WTC11 (cell line): ENCODE measurements around the gene PLPP1. TPM values are rescaled to one million over a fixed set of nuclear protein-coding genes. Genes with fewer than 3 reads are reported as not detected.

Experiments
- ATAC-seq: fragments of 200-7000 bp; cut with Tn5 transposase; 2 replicates; pipeline ENCODE4 v1.10.0; 2021; ENCODE audit warnings: mild to moderate bottlenecking, moderate library complexity
- CTCF ChIA-PET: fragments of 300-600 bp; sonication (Branson Sonifier 250); formaldehyde crosslinking; loops from one replicate; lab custom pipeline; 2021; ENCODE audit warnings: antibody characterized with exemption; lab: Charles Lee
- POLR2A ChIA-PET: fragments of 350-600 bp; sonication (Branson Sonifier 250); formaldehyde crosslinking; loops from one replicate; lab custom pipeline; 2021; ENCODE audit warnings: antibody characterized with exemption; lab: Charles Lee
- DNase-seq: peaks from one replicate; pipeline ENCODE4 v3.0.0; 2021; ENCODE audit warnings: low spot score
- H3K27ac Mint-ChIP-seq: 2 replicates; pipeline ENCODE4 v1.8.0; 2021; ENCODE audit warnings: mixed read lengths
- H3K27me3 Mint-ChIP-seq: 2 replicates; pipeline ENCODE4 v1.8.0; 2021; ENCODE audit warnings: low read depth, mild to moderate bottlenecking, moderate library complexity, mixed read lengths
- H3K36me3 Mint-ChIP-seq: 2 replicates; pipeline ENCODE4 v1.8.0; 2021; ENCODE audit warnings: mixed read lengths
- H3K4me1 Mint-ChIP-seq: 2 replicates; pipeline ENCODE4 v1.8.0; 2022; ENCODE audit warnings: mixed read lengths
- H3K4me3 Mint-ChIP-seq: 2 replicates; pipeline ENCODE4 v1.8.0; 2021; ENCODE audit warnings: mild to moderate bottlenecking, moderate library complexity, mixed read lengths
- H3K9me3 Mint-ChIP-seq: 2 replicates; pipeline ENCODE4 v1.8.0; 2021; ENCODE audit warnings: mixed read lengths
- CBFB ChIP-seq: sonication (generic); formaldehyde crosslinking; IDR thresholded peaks from 2 replicates; pipeline ENCODE4 v1.8.1; 2022; ENCODE audit warnings: mild to moderate bottlenecking, low read depth, missing genetic modification reagents
- ELF4 ChIP-seq: sonication (generic); formaldehyde crosslinking; IDR thresholded peaks from 2 replicates; pipeline ENCODE4 v1.8.1; 2022; ENCODE audit warnings: low read depth, mild to moderate bottlenecking, moderate library complexity, missing genetic modification reagents
- FOXK1 ChIP-seq: sonication (generic); formaldehyde crosslinking; IDR thresholded peaks from 2 replicates; pipeline ENCODE4 v1.8.0; 2022; ENCODE audit warnings: mild to moderate bottlenecking, moderate library complexity, missing genetic modification reagents
- FOXP1 ChIP-seq: sonication (generic); formaldehyde crosslinking; IDR thresholded peaks from 2 replicates; pipeline ENCODE4 v1.8.0; 2022; ENCODE audit warnings: missing genetic modification reagents, mild to moderate bottlenecking, moderate library complexity, borderline replicate concordance
- IRF2 ChIP-seq: sonication (generic); formaldehyde crosslinking; IDR thresholded peaks from 2 replicates; pipeline ENCODE4 v1.8.0; 2022; ENCODE audit warnings: low read depth, missing genetic modification reagents, borderline replicate concordance
- MYBL2 ChIP-seq: sonication (generic); formaldehyde crosslinking; IDR thresholded peaks from 2 replicates; pipeline ENCODE4 v1.8.1; 2023; ENCODE audit warnings: mild to moderate bottlenecking, moderate library complexity, missing genetic modification reagents
- NR1H2 ChIP-seq: sonication (generic); formaldehyde crosslinking; IDR thresholded peaks from 2 replicates; pipeline ENCODE4 v1.9.0; 2021; ENCODE audit warnings: mild to moderate bottlenecking, moderate library complexity, missing genetic modification reagents
- NR3C1 ChIP-seq: sonication (generic); formaldehyde crosslinking; conservative IDR thresholded peaks from 2 replicates; pipeline ENCODE4 v1.8.1; 2023; ENCODE audit warnings: low read depth, mild to moderate bottlenecking, missing genetic modification reagents
- OVOL2 ChIP-seq: fragments of 250-450 bp; sonication (Bioruptor Pico); IDR thresholded peaks from 2 replicates; pipeline ENCODE4 v1.9.0; 2021; ENCODE audit warnings: mild to moderate bottlenecking, borderline replicate concordance
- PRRX2 ChIP-seq: fragments of 250-450 bp; sonication (Bioruptor Pico); IDR thresholded peaks from 2 replicates; pipeline ENCODE4 v1.8.0; 2021; ENCODE audit warnings: mild to moderate bottlenecking
- RELA ChIP-seq: sonication (generic); formaldehyde crosslinking; IDR thresholded peaks from 2 replicates; pipeline ENCODE4 v1.8.1; 2022; ENCODE audit warnings: missing genetic modification reagents, mild to moderate bottlenecking, borderline replicate concordance
- ZNF121 ChIP-seq: sonication (generic); formaldehyde crosslinking; IDR thresholded peaks from 2 replicates; pipeline ENCODE4 v1.8.0; 2023; ENCODE audit warnings: missing genetic modification reagents
- ZNF263 ChIP-seq: sonication (generic); formaldehyde crosslinking; IDR thresholded peaks from 2 replicates; pipeline ENCODE4 v1.8.1; 2022; ENCODE audit warnings: low read depth, mild to moderate bottlenecking, moderate library complexity, missing genetic modification reagents
- total RNA-seq: library from RNA; stranded (reverse); gene quantifications from 3 replicates; pipeline ENCODE4 v1.2.3, GENCODE V29; 2021
- TF ChIP-seq, protein P1 (sequence below): sonication (generic); formaldehyde crosslinking; IDR thresholded peaks from 2 replicates; pipeline ENCODE4 v1.8.0; 2023; ENCODE audit warnings: missing genetic modification reagents, mild to moderate bottlenecking, borderline replicate concordance
- TF ChIP-seq, protein P2 (sequence below): fragments of 200-600 bp; IDR thresholded peaks from 2 replicates; pipeline ENCODE4 v1.8.0; 2022; ENCODE audit warnings: antibody characterized with exemption
- TF ChIP-seq, protein P3 (sequence below): sonication (generic); formaldehyde crosslinking; IDR thresholded peaks from 2 replicates; pipeline ENCODE4 v1.8.1; 2023; ENCODE audit warnings: mild to moderate bottlenecking, missing genetic modification reagents, moderate library complexity
- TF ChIP-seq, protein P4 (sequence below): fragments of 250-450 bp; sonication (Bioruptor Pico); conservative IDR thresholded peaks from 2 replicates; pipeline ENCODE4 v1.9.0; 2021; ENCODE audit warnings: mild to moderate bottlenecking
- TF ChIP-seq, protein P5 (sequence below): fragments of 250-450 bp; sonication (Bioruptor Pico); IDR thresholded peaks from 2 replicates; pipeline ENCODE4 v1.9.0; 2021; ENCODE audit warnings: mild to moderate bottlenecking
- TF ChIP-seq, protein P6 (sequence below): sonication (generic); formaldehyde crosslinking; IDR thresholded peaks from 2 replicates; pipeline ENCODE4 v1.8.0; 2023; ENCODE audit warnings: missing genetic modification reagents
- TF ChIP-seq, protein P7 (sequence below): sonication (generic); formaldehyde crosslinking; IDR thresholded peaks from 2 replicates; pipeline ENCODE4 v1.8.0; 2023; ENCODE audit warnings: mild to moderate bottlenecking, missing genetic modification reagents

PLPP1 gene
- total RNA-seq, 1 experiment from 2014 or later, result 43.2 TPM

DNA sequence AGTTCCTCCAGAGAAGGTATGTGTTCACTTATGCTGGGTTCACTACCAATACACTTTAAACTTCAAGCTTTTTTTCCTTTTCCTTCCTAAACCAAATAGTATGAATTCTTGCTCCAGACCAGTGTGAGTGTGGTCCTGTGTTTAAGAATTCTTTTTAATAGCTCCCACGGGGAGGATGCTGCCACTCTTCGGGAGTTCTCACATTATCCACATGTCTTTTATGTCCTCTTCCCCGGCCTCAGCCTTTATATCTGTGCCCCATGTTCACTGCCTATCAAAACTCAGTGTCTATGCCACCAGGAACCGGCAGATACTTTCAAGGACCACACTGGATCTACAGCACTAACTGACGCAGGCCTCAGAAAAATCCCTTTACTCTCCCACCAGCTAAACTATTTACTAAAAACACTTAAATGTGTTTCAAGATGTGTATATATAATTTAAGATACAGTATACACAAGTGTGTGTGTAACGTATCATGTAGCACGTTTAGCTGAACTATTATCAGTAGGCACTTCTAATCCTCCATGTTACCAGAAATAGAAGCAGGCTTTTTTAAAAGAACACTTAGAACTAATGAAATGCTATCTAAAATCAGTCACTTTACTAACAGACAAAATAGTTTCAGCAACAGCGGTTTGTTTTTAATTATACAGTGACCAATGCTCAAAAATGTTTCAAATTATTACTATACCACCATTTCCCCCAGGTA, 88.0 kb downstream of the PLPP1 start (continued):
- TF ChIP-seq, protein P1, sequence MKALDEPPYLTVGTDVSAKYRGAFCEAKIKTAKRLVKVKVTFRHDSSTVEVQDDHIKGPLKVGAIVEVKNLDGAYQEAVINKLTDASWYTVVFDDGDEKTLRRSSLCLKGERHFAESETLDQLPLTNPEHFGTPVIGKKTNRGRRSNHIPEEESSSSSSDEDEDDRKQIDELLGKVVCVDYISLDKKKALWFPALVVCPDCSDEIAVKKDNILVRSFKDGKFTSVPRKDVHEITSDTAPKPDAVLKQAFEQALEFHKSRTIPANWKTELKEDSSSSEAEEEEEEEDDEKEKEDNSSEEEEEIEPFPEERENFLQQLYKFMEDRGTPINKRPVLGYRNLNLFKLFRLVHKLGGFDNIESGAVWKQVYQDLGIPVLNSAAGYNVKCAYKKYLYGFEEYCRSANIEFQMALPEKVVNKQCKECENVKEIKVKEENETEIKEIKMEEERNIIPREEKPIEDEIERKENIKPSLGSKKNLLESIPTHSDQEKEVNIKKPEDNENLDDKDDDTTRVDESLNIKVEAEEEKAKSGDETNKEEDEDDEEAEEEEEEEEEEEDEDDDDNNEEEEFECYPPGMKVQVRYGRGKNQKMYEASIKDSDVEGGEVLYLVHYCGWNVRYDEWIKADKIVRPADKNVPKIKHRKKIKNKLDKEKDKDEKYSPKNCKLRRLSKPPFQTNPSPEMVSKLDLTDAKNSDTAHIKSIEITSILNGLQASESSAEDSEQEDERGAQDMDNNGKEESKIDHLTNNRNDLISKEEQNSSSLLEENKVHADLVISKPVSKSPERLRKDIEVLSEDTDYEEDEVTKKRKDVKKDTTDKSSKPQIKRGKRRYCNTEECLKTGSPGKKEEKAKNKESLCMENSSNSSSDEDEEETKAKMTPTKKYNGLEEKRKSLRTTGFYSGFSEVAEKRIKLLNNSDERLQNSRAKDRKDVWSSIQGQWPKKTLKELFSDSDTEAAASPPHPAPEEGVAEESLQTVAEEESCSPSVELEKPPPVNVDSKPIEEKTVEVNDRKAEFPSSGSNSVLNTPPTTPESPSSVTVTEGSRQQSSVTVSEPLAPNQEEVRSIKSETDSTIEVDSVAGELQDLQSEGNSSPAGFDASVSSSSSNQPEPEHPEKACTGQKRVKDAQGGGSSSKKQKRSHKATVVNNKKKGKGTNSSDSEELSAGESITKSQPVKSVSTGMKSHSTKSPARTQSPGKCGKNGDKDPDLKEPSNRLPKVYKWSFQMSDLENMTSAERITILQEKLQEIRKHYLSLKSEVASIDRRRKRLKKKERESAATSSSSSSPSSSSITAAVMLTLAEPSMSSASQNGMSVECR (CRISPR knock-in tag), result no peak
- TF ChIP-seq RELA (CRISPR knock-in tag) (no peak), ELF4 (CRISPR knock-in tag) (no peak), FOXK1 (CRISPR knock-in tag) (no peak), IRF2 (CRISPR knock-in tag) (no peak), NR1H2 (CRISPR knock-in tag) (no peak), ZNF263 (CRISPR knock-in tag) (no peak), PRRX2 (CRISPR knock-in tag) (no peak), CBFB (CRISPR knock-in tag) (no peak), MYBL2 (no peak), NR3C1 (CRISPR knock-in tag) (no peak)
- TF ChIP-seq, protein P2, sequence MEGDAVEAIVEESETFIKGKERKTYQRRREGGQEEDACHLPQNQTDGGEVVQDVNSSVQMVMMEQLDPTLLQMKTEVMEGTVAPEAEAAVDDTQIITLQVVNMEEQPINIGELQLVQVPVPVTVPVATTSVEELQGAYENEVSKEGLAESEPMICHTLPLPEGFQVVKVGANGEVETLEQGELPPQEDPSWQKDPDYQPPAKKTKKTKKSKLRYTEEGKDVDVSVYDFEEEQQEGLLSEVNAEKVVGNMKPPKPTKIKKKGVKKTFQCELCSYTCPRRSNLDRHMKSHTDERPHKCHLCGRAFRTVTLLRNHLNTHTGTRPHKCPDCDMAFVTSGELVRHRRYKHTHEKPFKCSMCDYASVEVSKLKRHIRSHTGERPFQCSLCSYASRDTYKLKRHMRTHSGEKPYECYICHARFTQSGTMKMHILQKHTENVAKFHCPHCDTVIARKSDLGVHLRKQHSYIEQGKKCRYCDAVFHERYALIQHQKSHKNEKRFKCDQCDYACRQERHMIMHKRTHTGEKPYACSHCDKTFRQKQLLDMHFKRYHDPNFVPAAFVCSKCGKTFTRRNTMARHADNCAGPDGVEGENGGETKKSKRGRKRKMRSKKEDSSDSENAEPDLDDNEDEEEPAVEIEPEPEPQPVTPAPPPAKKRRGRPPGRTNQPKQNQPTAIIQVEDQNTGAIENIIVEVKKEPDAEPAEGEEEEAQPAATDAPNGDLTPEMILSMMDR, result no peak
- TF ChIP-seq, protein P3, sequence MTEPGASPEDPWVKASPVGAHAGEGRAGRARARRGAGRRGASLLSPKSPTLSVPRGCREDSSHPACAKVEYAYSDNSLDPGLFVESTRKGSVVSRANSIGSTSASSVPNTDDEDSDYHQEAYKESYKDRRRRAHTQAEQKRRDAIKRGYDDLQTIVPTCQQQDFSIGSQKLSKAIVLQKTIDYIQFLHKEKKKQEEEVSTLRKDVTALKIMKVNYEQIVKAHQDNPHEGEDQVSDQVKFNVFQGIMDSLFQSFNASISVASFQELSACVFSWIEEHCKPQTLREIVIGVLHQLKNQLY (CRISPR knock-in tag), result no peak
- TF ChIP-seq, protein P4, sequence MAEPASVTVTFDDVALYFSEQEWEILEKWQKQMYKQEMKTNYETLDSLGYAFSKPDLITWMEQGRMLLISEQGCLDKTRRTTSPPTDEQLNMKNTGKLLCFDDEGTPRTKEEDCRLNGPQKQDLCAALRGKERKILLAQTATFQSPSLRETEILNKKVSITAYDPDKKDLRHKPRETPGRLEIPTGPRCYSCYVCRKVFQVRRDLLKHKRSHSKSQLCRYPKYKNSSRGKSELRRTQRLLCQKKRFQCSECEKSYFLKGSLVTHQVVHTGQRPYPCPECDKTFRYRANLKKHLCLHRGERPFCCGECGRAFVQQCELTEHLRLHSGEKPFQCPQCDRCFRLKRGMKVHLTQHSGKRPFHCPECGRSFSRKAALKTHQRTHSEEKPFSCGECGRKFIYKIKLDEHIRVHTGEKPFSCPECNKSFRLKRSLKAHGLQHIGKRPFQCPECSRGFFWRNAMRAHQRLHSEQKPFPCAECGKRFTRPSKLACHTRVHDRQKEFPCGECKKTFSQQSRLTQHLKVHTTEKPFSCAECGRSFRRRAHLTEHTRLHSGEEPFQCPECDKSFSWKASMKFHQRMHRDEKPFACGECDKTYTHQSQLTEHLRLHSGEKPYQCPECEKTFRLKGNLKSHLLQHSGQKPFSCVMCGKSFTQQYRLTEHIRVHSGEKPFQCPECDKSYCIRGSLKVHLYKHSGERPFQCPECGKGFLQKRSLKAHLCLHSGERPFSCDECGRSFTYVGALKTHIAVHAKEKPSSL (CRISPR knock-in tag), result no peak
- TF ChIP-seq, protein P5, sequence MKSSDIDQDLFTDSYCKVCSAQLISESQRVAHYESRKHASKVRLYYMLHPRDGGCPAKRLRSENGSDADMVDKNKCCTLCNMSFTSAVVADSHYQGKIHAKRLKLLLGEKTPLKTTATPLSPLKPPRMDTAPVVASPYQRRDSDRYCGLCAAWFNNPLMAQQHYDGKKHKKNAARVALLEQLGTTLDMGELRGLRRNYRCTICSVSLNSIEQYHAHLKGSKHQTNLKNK (CRISPR knock-in tag), result no peak

DNA sequence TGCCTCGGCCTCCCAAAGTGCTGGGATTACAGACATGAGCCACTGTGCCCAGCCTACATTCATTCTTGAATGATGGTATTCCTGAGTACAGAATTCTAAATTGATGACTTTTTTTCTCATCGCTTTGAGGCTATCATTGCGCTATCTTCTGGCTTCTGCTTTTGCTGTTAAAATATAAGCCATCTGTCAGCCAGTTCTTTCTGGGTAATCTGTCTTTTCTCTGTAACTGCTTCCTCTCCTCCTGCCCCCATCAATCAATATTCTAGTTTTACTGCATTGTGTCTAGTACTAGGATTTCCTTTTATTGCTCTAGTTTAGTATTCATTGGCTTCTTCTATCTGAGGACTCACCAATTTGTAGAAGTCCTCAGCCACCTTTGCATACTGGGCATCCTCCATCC, 89.0 kb downstream of the PLPP1 start:
- Mint-ChIP-seq H3K9me3 (no peaks in the 10 kb centered on the region), H3K36me3 (peaks cover 5% of the 10 kb centered on the region), H3K4me1 (peaks cover 28% of the 10 kb centered on the region), H3K4me3 (no peak overlapping the region), H3K27me3 (no peaks in the 10 kb centered on the region), H3K27ac (peak overlapping the region; percentile 52; the same call in 1 of the 2 replicates)
- ChIA-PET CTCF (interaction anchor here (0.7 kb wide), 1 partner anchor 956 kb away, joined by 3 read pairs; no protein-coding TSS in a partner anchor), POLR2A (interaction anchor here (0.6 to 0.7 kb wide), 3 partner anchors 27 to 150 kb away, joined by 3 to 4 read pairs (median 4); partner anchors contain the start of gene PLPP1)
- ATAC-seq (no peak), DNase-seq (no peak)
- TF ChIP-seq OVOL2 (CRISPR knock-in tag), result no peak
- TF ChIP-seq, protein P4 (CRISPR knock-in tag), result no peak
- TF ChIP-seq, protein P6, sequence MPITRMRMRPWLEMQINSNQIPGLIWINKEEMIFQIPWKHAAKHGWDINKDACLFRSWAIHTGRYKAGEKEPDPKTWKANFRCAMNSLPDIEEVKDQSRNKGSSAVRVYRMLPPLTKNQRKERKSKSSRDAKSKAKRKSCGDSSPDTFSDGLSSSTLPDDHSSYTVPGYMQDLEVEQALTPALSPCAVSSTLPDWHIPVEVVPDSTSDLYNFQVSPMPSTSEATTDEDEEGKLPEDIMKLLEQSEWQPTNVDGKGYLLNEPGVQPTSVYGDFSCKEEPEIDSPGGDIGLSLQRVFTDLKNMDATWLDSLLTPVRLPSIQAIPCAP (CRISPR knock-in tag), result no peak
- TF ChIP-seq ZNF121 (CRISPR knock-in tag), result no peak
- no peak for TF ChIP-seq FOXP1 (CRISPR knock-in tag)
- TF ChIP-seq, protein P7, sequence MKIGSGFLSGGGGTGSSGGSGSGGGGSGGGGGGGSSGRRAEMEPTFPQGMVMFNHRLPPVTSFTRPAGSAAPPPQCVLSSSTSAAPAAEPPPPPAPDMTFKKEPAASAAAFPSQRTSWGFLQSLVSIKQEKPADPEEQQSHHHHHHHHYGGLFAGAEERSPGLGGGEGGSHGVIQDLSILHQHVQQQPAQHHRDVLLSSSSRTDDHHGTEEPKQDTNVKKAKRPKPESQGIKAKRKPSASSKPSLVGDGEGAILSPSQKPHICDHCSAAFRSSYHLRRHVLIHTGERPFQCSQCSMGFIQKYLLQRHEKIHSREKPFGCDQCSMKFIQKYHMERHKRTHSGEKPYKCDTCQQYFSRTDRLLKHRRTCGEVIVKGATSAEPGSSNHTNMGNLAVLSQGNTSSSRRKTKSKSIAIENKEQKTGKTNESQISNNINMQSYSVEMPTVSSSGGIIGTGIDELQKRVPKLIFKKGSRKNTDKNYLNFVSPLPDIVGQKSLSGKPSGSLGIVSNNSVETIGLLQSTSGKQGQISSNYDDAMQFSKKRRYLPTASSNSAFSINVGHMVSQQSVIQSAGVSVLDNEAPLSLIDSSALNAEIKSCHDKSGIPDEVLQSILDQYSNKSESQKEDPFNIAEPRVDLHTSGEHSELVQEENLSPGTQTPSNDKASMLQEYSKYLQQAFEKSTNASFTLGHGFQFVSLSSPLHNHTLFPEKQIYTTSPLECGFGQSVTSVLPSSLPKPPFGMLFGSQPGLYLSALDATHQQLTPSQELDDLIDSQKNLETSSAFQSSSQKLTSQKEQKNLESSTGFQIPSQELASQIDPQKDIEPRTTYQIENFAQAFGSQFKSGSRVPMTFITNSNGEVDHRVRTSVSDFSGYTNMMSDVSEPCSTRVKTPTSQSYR (CRISPR knock-in tag), result no peak
